NAMALWA (cell line): ENCODE data around the gene TBC1D21.

ENCODE experiments used
- DNase-seq: peaks from one replicate; pipeline ENCODE4 v3.0.0-alpha.2; 2015; ENCODE audit warnings: low spot score

Gene TBC1D21

GRCh38 chr15:73888224-73889041 lies 15.1 kb downstream of the TBC1D21 start:
- DNase-seq: no peak

- DNase-seq: no peak
Observed at GRCh38 chr15:73889053-73889761, 15.8 kb downstream of the TBC1D21 start.

GRCh38 chr15:73889762-73890124 lies 16.4 kb downstream of the TBC1D21 start:
- DNase-seq: no peak

- no peak for DNase-seq
Observed at GRCh38 chr15:73891328-73892315, 18.3 kb downstream of the TBC1D21 start.

GRCh38 chr15:73892446-73893226 lies 19.3 kb downstream of the TBC1D21 start:
- no peak for DNase-seq

- no peak for DNase-seq
Observed at GRCh38 chr15:73894133-73894814, 20.9 kb downstream of the TBC1D21 start.

GRCh38 chr15:73897441-73898261 lies 24.3 kb downstream of the TBC1D21 start:
- DNase-seq: peak; percentile 70

GRCh38 chr15:73899197-73900094 lies 26.1 kb downstream of the TBC1D21 start:
- no peak for DNase-seq

GRCh38 chr15:73900095-73900712 lies 26.8 kb downstream of the TBC1D21 start:
- no peak for DNase-seq

- DNase-seq: no peak
Observed at GRCh38 chr15:73901126-73901810, 27.9 kb downstream of the TBC1D21 start.

- no peak for DNase-seq
Observed at GRCh38 chr15:73902121-73903020, 29.0 kb downstream of the TBC1D21 start.

GRCh38 chr15:73904026-73904815 lies 30.9 kb downstream of the TBC1D21 start:
- no peak for DNase-seq

GRCh38 chr15:73905225-73905827 lies 32.0 kb downstream of the TBC1D21 start:
- DNase-seq: no peak

- DNase-seq: no peak
Observed at GRCh38 chr15:73906346-73907034, 33.1 kb downstream of the TBC1D21 start.

GRCh38 chr15:73907035-73907408 lies 33.7 kb downstream of the TBC1D21 start:
- DNase-seq: no peak
